Tibial artery (tissue), 4 donors: ENCODE data around the gene ABCG8.

Source experiments
- DNase-seq, 2 donors: peaks; one replicate each; pipeline ENCODE4 v3.0.0-alpha.2; 2019
- H3K27ac ChIP-seq, 2 donors: fragments of 200-600 bp; sonication (generic) in 1 of 2; 1 replicate in 1 of 2; 2 replicates in 1 of 2; pipeline ENCODE4 v1.5.1; 2018 to 2019; ENCODE audit warnings: mild to moderate bottlenecking in 1 of 2
- H3K27me3 ChIP-seq, 2 donors: fragments of 200-600 bp; sonication (generic) in 1 of 2; one replicate each; pipeline versions ENCODE4 v1.5.1 to v1.6.0; 2016 to 2019
- H3K36me3 ChIP-seq, 3 donors: fragments of 200-600 bp; sonication (generic) in 2 of 3; one replicate each; pipeline ENCODE4 v1.5.1; 2016 to 2019; ENCODE audit warnings: mild to moderate bottlenecking in 2 of 3
- H3K4me1 ChIP-seq, 4 donors: fragments of 200-600 bp; sonication (generic) in 2 of 4; 1 replicate in 3 of 4; 2 replicates in 1 of 4; pipeline ENCODE4 v1.5.1; 2016 to 2019
- H3K4me3 ChIP-seq, 2 donors: fragments of 200-600 bp; sonication (generic) in 1 of 2; 1 replicate in 1 of 2; 2 replicates in 1 of 2; pipeline ENCODE4 v1.5.1; 2018 to 2019; ENCODE audit warnings: mild to moderate bottlenecking in 2 of 2
- H3K9me3 ChIP-seq, 3 donors: fragments of 200-600 bp; sonication (generic) in 1 of 3; one replicate each; pipeline ENCODE4 v1.5.1; 2016 to 2019
- CTCF ChIP-seq, 2 experiments: fragments of 200-600 bp in 1 of 2; fragments of 450-650 bp in 1 of 2; IDR thresholded peaks; one replicate each; pipeline ENCODE4 v1.5.1; 2017 to 2019; ENCODE audit warnings: antibody characterized with exemption in 2 of 2, mild to moderate bottlenecking in 1 of 2, moderate library complexity in 1 of 2
- intact Hi-C: fragments of 100-400 bp; cut with DNase I; formaldehyde crosslinking; loops from one replicate; pipeline ENCODE4 v1.15.0; 2023; ENCODE audit warnings: low total_unique reads

ABCG8 gene

GRCh38 chr2:43810452-43810851 lies 28.3 kb upstream of the ABCG8 start:
- intact Hi-C loops, result no loop called here
- no peak overlapping the region for H3K27ac ChIP-seq
- no peak for DNase-seq
- TF ChIP-seq CTCF (IDR thresholded peaks at IDR 0.05), result no peak
- H3K9me3 ChIP-seq, result no peaks in the 10 kb centered on the region
- H3K27me3 ChIP-seq, result no peaks in the 10 kb centered on the region
- H3K4me1 ChIP-seq, result peaks cover 0 to 6% (median 1%) of the 10 kb centered on the region in 4 donors
- H3K4me3 ChIP-seq, result no peak overlapping the region
- H3K36me3 ChIP-seq, result peaks cover 20 to 50% (median 35%) of the 10 kb centered on the region in 3 donors

GRCh38 chr2:43810888-43811287 lies 27.9 kb upstream of the ABCG8 start:
- peaks cover 0 to 6% (median 1%) of the 10 kb centered on the region in 4 donors for H3K4me1 ChIP-seq
- H3K36me3 ChIP-seq, result peaks cover 20 to 49% (median 35%) of the 10 kb centered on the region in 3 donors
- H3K27ac ChIP-seq, result no peak overlapping the region
- intact Hi-C loops, result no loop called here
- no peaks in the 10 kb centered on the region for H3K27me3 ChIP-seq
- no peak overlapping the region for H3K4me3 ChIP-seq
- no peak for DNase-seq
- H3K9me3 ChIP-seq, result no peaks in the 10 kb centered on the region
- no peak for TF ChIP-seq CTCF (IDR thresholded peaks at IDR 0.05)

DNA sequence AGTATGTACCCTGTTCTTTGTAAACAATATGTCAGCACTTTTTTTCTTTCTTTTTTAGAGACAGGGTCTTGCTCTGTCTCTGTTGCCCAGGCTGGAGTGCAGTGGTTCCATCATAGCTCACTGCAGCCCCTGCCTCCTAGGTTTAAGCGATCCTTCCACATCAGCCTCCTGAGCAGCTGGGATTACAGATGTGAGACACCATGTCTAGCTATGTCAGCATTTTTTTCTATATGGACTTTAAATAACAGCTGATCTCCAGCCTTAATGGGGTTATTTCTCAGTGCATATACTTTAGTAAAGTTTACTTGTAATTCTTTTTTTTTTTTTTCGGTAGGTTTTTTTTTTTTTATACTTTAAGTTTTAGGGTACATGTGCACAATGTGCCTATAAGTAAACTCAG lies 26.8 kb upstream of the ABCG8 start:
- Histone ChIP-seq H3K4me3 (no peak overlapping the region), H3K9me3 (no peaks in the 10 kb centered on the region), H3K27ac (no peak overlapping the region), H3K27me3 (no peaks in the 10 kb centered on the region), H3K4me1 (peaks cover 0 to 6% (median 1%) of the 10 kb centered on the region in 4 donors), H3K36me3 (peaks cover 20 to 39% (median 24%) of the 10 kb centered on the region in 3 donors)
- intact Hi-C loops, result no loop called here
- TF ChIP-seq CTCF (IDR thresholded peaks at IDR 0.05), result no peak
- DNase-seq, result no peak

- Histone ChIP-seq H3K27ac (no peak overlapping the region), H3K4me3 (no peak overlapping the region), H3K9me3 (no peaks in the 10 kb centered on the region), H3K4me1 (peaks cover 0 to 6% (median 1%) of the 10 kb centered on the region in 4 donors), H3K36me3 (peaks cover 14 to 30% (median 20%) of the 10 kb centered on the region in 3 donors), H3K27me3 (no peaks in the 10 kb centered on the region)
- no peak for DNase-seq
- intact Hi-C loops, result no loop called here
- TF ChIP-seq CTCF (IDR thresholded peaks at IDR 0.05), result no peak
Measured at GRCh38 chr2:43812947-43813346, 25.8 kb upstream of the ABCG8 start.

GRCh38 chr2:43814711-43815110 lies 24.1 kb upstream of the ABCG8 start:
- intact Hi-C loops, result no loop called here

More at GRCh38 chr2:43814711-43815110, 24.1 kb upstream of the ABCG8 start:
- Histone ChIP-seq H3K36me3 (peaks cover 8 to 17% (median 9%) of the 10 kb centered on the region in 3 donors), H3K27ac (no peak overlapping the region), H3K9me3 (no peaks in the 10 kb centered on the region), H3K27me3 (no peaks in the 10 kb centered on the region), H3K4me3 (no peak overlapping the region), H3K4me1 (peaks cover 0 to 6% (median 1%) of the 10 kb centered on the region in 4 donors)
- TF ChIP-seq CTCF (IDR thresholded peaks at IDR 0.05), result no peak
- DNase-seq, result no peak
